Osteocyte (in vitro differentiated cells): ENCODE results near the gene GAD2. TPM values are rescaled to one million over a fixed set of nuclear protein-coding genes. Genes with fewer than 3 reads are reported as not detected.
A peak's percentile ranks its signal among the peaks of the same experiment; 100 is the strongest.

ENCODE experiments used
- DNase-seq: peaks from one replicate; pipeline ENCODE4 v3.0.0; 2021; ENCODE audit warnings: mixed read lengths; ENCODE audit not compliant: unreplicated experiment; ENCODE audit errors: extremely low spot score
- H3K27ac Mint-ChIP-seq: one replicate; pipeline ENCODE4 v1.8.0; 2021; ENCODE audit warnings: mild to moderate bottlenecking, mixed read lengths; ENCODE audit not compliant: unreplicated experiment
- H3K27me3 Mint-ChIP-seq: one replicate; pipeline ENCODE4 v1.8.0; 2021; ENCODE audit warnings: mixed read lengths; ENCODE audit not compliant: unreplicated experiment
- H3K36me3 Mint-ChIP-seq: one replicate; pipeline ENCODE4 v1.8.0; 2021; ENCODE audit warnings: mixed read lengths; ENCODE audit not compliant: unreplicated experiment
- H3K4me1 Mint-ChIP-seq: one replicate; pipeline ENCODE4 v1.8.0; 2021; ENCODE audit warnings: mixed read lengths; ENCODE audit not compliant: unreplicated experiment
- H3K4me3 Mint-ChIP-seq: one replicate; pipeline ENCODE4 v1.8.0; 2021; ENCODE audit warnings: mild to moderate bottlenecking, moderate library complexity, mixed read lengths; ENCODE audit not compliant: unreplicated experiment
- H3K9me3 Mint-ChIP-seq: one replicate; pipeline ENCODE4 v1.8.0; 2021; ENCODE audit warnings: mixed read lengths; ENCODE audit not compliant: unreplicated experiment
- CTCF ChIP-seq: fragments of 200-600 bp; sonication (generic); IDR thresholded peaks from 2 replicates; pipeline ENCODE4 v1.5.0; 2021; ENCODE audit warnings: antibody characterized with exemption, mild to moderate bottlenecking, moderate library complexity
- long read RNA-seq: library from polyadenylated mRNA; unstranded; transcript quantifications from one replicate; pipeline ENCODE4 v2.0.0, GENCODE V29; 2021
- total RNA-seq: library from RNA; stranded (reverse); gene quantifications from 2 replicates; pipeline ENCODE4 v1.2.1, GENCODE V29; 2021

Gene GAD2
- total RNA-seq = not detected in 2 replicates
- long read RNA-seq = 0 reads

- H3K27ac Mint-ChIP-seq = no peak within 1 kb of the TSS
- H3K4me3 Mint-ChIP-seq = peak within 1 kb of the TSS; percentile 51
- DNase-seq = no peak
- H3K27me3 Mint-ChIP-seq = peaks cover 54% of the 10 kb centered on the region
- H3K36me3 Mint-ChIP-seq = no peaks in the 10 kb centered on the region
- TF ChIP-seq CTCF = no peak
- peaks cover 13% of the 10 kb centered on the region for H3K4me1 Mint-ChIP-seq
- H3K9me3 Mint-ChIP-seq = peaks cover 3% of the 10 kb centered on the region
Measured at GRCh38 chr10:26216585-26217395, at the start of gene GAD2. GAD2 (plus strand) TSS chr10:26216774; CDS start chr10:26216810, 36 bp downstream.

- Mint-ChIP-seq H3K36me3 (no peaks in the 10 kb centered on the region), H3K9me3 (no peaks in the 10 kb centered on the region), H3K4me3 (no peak overlapping the region), H3K4me1 (no peaks in the 10 kb centered on the region), H3K27me3 (no peaks in the 10 kb centered on the region), H3K27ac (no peak overlapping the region)
- DNase-seq = no peak
- no peak for TF ChIP-seq CTCF
Measured at GRCh38 chr10:26169466-26169865, 47.1 kb upstream of the GAD2 start.

GRCh38 chr10:26172131-26172530 lies 44.4 kb upstream of the GAD2 start:
- H3K27me3 Mint-ChIP-seq = no peaks in the 10 kb centered on the region
- no peak overlapping the region for H3K4me3 Mint-ChIP-seq

GRCh38 chr10:26173837-26174236 lies 42.7 kb upstream of the GAD2 start:
- H3K27ac Mint-ChIP-seq = no peak overlapping the region
- no peaks in the 10 kb centered on the region for H3K27me3 Mint-ChIP-seq
- no peak overlapping the region for H3K4me3 Mint-ChIP-seq
- no peaks in the 10 kb centered on the region for H3K36me3 Mint-ChIP-seq
- no peaks in the 10 kb centered on the region for H3K4me1 Mint-ChIP-seq
- no peak for TF ChIP-seq CTCF
- no peak for DNase-seq
- H3K9me3 Mint-ChIP-seq = peaks cover 3% of the 10 kb centered on the region

More at GRCh38 chr10:26172131-26172530, 44.4 kb upstream of the GAD2 start:
- H3K9me3 Mint-ChIP-seq = peaks cover 3% of the 10 kb centered on the region
- no peaks in the 10 kb centered on the region for H3K4me1 Mint-ChIP-seq
- no peak for TF ChIP-seq CTCF
- H3K27ac Mint-ChIP-seq = no peak overlapping the region
- no peaks in the 10 kb centered on the region for H3K36me3 Mint-ChIP-seq
- DNase-seq = no peak

- Mint-ChIP-seq H3K27me3 (no peaks in the 10 kb centered on the region), H3K9me3 (peaks cover 3% of the 10 kb centered on the region), H3K36me3 (no peaks in the 10 kb centered on the region), H3K4me3 (no peak overlapping the region), H3K4me1 (no peaks in the 10 kb centered on the region), H3K27ac (no peak overlapping the region)
- no peak for TF ChIP-seq CTCF
- no peak for DNase-seq
Measured at GRCh38 chr10:26177341-26177740, 39.2 kb upstream of the GAD2 start.
